NCI-H1092 (cell line): ENCODE results near the gene UAP1L1.
"Not testable (repeated sequence)": the region's sequence is repeated elsewhere in the genome, so short reads cannot be mapped to it uniquely, and the experiment has no call there.

Source experiments
- DNase-seq: peaks from one replicate; lab custom pipeline; 2025; lab: John Stamatoyannopoulos, UW

Gene UAP1L1

DNA sequence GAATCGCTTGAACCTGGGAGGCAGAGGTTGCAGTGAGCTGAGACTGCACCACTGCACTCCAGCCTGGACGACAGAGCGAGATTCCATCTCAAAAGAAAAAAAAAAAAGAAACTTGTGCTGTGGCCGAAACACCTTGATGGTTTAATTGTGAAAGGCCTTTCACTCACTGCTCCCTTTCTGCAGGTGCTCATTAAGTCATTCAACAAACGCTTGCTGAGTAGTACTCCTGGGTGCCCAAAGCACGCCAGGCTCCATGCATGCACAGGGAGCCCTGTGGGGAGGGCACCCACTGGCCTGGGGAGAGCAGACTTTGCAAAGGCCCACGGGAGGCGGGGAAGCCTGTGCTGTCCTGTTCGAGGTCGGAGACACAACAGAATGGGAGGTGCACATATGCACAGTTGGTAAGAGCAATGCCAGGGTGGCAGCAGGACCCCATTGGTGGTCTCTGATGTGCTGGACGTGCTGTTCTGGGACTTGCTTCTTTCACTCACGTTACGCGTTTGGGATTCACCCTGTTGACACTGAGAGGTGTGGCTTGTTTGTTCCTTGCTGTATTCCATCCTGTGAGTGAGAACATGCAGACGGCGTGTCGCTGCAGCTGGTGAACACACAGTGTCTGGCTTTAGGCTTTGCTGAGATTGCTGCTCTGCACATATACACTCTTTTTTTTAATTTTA is 20.4 kb upstream of the UAP1L1 start:
- DNase-seq: peak; percentile 15

DNA sequence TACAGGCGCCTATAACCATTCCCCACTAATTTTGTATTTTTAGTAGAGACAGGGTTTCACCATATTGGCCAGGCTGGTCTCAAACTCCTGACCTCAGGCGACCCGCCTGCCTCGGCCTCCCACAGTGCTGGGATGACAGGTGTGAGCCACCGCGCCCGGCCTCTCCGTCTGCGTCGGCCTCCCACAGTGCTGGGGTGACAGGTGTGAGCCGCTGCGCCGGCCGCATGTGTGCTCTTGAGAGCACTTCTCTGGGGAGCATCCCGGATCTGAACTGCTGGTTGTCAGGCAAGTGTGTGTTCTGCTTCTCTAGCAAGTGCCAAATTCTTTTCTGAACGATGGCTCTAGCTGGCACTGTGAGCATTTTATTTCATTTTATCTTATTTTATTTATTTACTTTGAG is 19.8 kb upstream of the UAP1L1 start:
- peak; percentile 47 for DNase-seq

DNA sequence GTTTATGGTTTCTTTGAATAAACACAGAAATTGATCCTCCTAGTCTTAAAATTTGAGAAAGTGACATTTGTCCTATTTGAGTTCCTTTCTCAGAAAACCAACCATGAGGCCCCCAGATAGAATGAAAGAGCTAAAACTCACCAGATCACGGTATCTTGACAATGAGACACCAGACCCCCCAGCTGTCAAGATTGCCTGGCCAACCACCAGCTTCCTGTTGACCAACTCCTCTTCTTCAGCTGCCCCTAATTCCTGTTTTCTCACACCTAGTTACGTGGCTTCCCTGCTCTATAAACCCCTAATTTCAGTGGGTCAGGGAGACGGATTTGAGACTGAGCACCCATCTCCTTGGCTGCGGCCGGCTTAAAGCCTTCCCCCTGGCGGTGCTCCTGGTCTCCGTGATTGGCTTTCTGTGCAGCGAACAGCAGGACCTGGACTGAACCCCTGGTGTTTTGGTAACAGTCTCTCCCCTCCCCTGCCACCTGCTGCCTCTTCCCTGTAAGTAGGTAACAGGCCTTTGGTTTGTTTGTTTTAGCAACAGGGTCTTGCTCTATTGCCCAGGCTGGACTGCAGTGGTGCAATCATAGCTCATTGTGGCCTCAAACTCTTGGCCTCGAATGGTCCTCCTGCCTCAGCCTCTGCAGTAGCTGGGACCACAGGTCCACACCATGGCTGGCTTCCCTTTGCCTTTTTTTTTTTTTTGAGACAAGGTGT is 18.6 kb upstream of the UAP1L1 start:
- DNase-seq: peak; percentile 44

DNA sequence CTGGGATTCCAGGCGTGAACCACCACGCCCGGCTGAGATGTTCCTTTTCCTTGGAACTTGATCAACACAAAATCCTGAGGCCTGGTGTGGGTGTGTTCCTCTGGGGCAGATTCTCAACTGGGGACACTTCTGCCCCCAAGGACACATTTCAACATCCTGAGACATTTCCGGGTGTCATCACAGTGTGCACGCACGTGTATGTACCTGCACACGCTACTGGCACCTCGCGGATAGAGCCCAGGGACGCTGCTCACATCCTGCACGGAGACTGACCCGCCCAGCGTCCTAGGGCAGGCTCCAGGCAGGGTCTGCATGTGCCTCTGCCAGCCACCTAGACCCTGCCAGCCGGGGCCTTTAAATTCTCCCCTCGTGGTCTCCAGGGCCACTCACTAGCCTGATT is 14.9 kb upstream of the UAP1L1 start:
- DNase-seq: no peak

DNA sequence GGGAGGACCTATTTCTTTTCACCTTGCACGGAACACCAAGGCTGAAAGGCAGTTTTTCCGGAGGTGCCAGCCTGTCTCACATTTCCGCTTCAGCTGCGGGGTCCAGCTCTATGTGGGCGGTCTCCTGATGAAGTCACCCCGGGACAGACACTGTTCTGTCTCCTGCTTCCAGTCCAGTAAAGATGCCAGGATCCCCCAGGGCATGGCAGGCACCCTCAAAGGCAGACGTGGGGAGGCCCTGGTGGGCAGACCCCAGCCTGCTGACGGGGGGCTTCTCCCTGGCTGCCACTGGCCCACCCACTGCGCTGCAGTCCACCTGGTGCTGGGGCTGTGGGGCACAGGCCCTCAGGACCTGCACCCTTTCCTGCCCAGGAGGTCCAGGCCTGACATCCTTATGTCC is 14.5 kb upstream of the UAP1L1 start:
- not testable (repeated sequence) for DNase-seq

DNA sequence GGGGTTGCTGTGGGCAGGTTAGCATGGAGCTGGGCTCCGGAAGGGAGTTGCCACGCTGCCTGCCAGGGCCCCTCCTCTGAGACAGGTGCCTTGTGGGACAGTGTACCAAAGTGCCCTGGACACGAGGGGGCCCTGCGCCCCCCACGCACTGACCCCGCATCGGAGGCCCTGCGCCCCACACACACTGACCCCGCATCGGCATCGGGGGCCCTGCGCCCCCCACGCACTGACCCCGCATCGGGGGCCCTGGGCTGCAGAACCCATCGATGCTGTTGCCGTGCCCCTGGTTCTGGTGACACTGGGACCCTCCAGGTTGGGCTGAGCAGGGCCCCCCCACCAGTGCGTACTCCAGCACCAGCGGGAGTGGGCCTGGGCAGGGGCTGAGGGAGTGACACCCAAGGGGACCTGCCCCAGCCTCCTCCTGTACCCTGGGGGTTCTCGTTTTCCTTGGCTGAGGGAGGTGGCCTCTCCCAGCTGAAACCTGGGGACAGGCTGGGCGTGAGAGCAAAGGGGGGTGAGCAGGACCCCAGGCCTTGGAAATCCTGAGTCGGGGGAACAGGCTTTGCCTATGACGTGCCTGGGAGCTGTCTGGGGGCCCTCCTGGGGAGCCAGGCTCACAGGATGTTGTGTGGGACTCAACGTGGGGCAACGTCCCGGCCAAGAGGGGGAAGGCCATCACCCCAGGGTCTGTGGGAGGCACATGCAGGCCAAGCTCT is 13.8 kb upstream of the UAP1L1 start:
- no peak for DNase-seq

DNA sequence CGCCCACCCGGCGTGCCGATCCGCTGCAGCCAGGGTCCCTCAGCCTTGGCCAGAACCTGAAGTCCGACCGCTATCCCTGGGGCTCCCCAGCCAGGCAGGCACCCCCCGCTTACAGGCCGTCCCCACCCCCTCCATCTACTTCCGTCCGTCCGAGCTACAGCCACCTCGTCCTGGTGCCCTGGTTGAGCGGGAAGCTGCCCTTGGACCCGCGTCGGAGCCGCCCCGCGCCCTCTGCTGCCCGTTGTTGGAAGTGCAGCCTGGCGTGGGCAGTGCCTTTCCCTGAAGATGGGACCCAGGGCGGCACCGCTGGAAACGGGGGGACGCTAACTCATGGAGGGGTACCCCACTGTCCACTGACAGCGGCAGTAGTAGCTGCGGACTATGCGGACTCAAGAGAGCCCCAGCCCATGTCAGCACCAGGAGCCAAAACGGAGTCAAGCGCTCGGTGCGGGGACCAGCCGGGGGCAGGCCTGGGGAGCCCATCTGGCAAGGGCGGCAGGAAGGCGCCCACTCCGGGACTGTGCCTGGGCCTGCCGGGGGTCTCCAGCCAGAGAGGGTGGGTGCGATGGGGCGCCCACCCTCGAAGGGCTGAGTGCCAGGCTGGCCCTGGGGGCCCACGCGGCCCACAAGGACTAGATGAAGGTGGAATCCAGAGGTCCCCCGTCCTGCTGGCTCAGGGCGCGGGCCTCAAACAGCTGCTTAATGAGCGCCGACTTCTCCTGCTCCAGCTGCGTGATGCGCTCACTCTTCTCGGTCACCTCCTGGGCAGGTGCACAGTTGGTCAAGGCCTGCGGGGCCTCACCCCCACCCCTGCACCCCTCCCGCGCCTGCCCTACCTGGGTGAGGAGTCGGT is 13.1 kb upstream of the UAP1L1 start:
- DNase-seq: peak; percentile 10

DNA sequence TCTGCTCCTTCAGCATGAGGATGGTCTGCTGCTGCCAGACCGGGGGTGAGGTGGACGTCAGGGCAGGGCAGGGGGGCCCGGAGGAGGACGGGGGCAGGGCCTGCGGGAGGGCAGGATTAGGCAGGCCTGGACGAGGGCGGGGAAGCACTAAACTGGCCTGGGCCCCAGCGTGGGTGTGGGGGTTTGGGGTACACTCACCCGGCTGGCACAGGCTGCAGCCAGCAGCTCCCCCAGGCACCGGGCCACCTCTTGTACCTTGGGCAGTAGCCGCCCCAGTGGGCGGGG is 12.5 kb upstream of the UAP1L1 start:
- no peak for DNase-seq

DNA sequence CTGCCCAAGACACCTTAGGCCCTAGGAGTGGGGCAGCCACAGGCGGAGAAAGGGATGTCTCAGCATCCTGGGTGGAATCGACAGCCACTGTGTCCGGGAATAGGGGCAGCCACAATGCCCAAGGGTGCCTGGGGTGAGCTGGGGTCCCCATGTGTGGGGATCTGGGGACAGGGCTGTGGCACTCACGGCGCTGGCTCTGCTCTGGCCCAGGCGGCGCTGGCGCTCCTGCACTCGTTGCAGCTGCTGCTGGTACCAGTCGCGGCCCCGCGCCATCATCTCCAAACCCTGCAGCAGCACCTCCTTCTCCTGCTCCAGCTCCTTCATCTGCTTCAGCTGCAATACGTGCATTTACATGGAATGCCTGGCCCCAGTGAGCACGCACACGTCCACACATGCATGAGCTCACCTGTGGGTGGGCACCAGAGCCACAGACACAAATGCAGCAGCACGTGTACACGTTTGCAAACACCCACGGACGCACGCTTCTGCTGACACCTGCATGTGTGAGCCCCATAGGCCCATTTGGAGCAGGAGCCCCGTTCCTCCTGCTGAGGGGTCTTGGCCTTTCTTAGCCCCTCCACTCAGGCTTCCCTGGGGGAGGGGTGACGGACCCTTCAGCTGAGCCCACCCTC is 11.9 kb upstream of the UAP1L1 start:
- no peak for DNase-seq

DNA sequence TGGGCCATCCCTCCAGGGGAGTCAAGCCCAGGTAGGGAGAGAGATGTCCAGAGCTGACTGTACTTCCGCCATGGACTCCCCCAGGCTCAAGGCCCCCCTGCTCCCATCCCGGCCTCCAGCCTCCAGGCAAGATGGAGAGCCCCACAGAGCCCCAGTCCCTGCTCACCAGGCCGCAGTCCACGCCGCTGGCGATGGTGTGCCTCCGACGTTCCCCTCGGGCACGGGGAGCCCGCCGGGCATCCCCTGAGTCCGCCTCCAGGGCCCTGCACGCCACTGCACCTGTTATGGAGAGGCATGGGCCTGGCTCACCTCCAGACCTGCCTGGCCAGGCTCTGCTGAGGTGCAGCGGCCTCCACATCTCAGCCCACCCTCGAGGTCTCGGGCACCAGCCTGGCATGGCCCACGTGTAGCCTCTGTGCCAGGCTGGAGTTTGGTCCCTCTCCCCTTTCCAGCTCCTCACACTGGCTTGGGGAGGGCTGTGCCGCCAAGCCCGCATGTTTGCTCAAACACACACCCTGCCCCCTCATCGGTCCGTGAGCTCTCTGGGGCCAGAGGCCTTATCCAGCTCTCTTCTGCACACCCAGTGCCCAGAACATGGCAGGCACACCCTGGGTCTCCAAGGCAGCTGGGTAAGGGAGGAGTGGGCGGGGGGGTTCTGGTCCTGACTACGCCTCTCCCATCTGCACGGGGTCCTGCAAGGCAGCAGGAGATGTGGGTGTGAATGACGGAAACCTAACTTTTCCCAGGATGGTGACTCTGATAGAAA is 11.0 kb upstream of the UAP1L1 start:
- no peak for DNase-seq

DNA sequence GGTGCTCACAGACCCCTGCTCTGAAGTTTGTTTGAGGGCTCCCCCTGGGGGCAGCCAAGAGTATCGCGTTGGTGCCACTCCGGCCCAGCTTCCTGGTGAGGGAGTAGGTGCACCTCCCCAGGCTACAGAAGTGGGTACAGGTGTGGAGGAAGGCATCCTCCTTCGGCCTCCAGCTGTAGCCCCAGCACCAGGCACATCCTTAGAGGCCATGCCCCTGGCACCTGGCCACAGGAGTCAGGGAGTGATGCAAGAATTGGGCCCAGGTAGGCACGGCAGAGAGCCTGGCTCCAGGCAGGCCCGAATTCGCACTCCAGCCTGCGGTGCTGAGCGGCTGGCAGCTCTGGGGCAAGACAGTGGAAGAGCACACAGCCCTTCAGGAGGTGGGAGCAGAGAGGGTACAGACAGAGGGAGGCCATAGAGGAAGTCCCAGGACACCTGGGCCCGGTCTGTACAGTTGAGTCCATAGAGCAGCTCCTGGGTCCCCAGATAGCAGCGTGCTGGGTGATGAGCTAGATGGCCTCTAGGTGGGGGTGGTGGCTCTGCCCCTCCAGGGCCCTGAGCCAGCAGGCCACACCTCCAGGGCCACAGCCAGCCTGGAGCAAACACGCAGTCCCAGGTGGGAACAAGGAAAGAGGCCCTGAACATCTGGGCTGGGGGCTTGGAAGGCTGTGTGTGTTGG is 9.3 kb upstream of the UAP1L1 start:
- DNase-seq: peak; percentile 76

DNA sequence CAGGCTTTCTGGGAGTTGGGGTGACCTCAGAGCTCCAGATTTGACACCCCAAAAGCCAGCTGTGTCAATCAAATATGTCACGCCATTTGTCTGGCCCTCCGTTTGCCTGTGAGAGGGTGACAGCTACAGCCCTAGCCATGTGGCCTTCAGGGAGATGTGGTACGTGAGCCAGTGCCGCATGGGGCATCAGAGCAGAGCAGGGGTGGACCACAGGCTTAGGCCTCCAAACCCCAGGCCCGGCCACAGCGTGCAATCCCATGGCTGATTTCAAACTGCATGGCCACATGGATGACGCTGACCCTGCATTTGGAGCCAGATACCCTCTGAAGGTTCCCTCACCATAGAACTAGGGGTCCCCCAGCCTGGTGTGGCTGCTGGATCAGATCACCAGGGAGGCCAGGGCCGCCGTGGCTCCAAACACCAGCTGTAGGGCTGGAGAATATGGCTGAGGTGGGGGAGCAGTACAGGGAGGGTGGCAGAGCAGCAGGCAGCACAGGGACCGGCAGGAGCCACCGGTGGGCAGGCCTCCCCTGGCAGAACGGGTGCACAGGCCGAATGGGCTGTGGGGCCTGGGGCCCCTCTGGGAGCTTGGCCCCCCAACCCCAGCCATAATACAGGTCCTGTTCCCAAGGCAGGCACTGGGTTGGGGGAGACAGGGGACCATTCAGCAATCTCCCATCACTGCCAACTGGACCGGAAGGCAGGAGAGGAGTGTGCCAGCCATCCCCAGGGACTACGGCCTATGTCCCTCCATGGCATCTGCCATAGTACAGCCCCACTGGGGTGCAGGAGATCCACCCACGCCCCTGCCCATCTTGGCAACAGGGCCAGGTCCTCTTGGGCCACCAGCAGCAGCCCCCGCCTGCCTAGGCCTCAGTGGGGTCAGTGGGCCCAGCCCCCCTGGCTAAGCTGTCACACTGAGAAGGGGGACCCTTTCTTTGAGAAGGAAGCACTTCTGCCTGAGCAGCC is 8.5 kb upstream of the UAP1L1 start:
- DNase-seq: no peak

DNA sequence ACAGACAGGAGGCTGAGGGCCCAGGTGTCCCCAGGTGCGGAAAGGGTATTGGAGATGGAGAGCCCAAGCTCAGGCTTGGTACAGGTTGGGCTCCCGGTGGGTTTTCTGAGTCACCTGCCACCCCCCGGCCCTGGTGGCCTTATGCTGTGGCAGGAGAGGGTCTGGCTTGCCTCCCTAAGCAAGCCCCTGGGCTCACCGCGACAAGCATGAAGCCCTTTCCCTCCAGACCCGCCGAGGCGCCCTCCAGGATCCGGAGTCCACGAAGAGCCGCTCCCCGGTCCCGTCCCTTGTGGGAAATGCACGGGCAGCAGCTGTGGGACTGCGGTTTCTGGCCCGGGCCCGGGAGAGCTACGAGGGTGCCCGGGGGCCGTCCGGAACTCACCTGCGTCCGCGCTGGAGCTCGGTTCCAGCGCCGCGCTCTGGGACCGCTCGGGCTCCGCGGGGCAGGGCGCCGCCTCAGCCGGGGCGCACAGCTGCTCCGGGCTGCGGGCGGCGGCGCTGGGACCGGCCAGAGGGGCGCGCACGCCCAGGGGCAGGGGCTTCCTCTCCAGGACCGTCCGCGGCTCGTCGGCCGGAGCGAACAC is 7.7 kb upstream of the UAP1L1 start:
- no peak for DNase-seq

DNA sequence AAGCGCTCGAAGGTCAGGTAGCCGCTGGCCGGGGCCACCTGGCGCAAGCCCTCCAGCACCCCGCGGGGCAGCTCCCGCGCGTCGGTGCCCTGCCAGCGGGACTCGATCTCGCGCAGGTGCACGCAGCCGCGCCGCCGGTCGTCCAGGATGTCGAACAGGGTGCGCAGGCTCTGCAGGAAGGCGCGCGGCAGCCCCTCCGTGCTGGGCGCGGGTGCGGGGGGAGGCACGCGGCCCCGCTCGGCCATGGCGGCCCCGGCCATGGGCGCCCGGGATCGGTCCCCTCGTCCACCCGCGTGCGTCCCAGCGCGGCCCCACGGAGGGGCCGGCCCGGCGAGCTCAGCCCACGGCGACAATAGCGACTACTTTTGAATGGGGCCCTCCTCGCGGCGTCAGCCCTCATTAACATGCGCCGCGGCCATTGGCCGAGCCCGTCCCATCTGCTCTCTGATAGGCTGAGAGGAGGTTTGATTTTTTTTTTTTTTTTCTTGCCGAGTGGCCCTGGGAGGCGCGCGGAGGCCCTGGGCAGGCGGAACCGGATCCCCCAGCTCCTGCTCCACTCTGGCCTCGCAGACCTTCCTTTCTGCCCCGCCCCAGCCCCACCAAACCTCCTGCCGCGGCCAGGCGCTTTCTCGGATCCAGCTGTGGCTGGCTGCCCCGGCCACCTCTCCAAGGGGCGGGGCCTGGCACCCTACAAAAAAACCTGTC is 7.0 kb upstream of the UAP1L1 start, which contains the start of gene SAPCD2:
SAPCD2 (minus strand) TSS at position 357 of the 705 bp plus-strand sequence; CDS start at position 260, 97 bp downstream.
- peak; percentile 92 for DNase-seq

DNA sequence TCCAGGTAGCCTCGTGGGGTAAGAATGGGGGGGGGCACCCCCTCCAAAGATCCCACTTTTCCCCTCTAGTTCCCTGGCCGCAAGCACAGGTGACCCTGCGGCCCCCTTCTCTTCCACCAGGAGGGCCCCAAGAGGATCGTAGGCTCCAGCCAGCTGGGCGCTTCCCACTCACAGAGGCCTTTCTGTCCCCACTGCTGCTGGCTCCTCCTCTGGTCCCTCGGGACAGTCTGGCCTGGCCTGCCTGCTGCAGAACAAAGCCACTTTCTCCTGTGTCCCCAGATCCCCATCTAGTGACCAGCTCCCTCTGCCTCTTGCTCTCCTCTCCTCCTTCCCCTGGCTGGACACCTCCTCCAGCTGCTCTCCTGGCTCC is 6.4 kb upstream of the UAP1L1 start:
- peak; percentile 43 for DNase-seq

DNA sequence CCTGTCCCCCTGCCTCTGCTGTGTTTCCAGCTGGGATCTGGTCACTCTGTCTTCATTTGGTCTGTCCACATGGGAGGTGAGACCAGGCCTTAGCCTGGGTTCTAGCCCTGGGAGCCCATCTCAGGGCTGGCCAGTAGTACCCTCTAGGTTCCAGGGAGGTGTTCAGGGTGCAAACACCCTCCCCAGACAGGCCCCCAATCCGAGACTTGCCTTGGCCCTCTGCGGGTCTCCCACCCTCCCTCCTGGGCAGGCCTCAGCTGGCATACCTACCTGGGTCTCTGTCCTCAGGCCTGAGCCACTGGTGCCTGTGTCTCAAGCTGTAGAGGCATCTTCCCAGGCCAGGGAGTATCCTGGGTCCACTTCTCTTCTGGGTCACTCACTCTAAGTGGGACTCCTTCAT is 6.0 kb upstream of the UAP1L1 start:
- no peak for DNase-seq

DNA sequence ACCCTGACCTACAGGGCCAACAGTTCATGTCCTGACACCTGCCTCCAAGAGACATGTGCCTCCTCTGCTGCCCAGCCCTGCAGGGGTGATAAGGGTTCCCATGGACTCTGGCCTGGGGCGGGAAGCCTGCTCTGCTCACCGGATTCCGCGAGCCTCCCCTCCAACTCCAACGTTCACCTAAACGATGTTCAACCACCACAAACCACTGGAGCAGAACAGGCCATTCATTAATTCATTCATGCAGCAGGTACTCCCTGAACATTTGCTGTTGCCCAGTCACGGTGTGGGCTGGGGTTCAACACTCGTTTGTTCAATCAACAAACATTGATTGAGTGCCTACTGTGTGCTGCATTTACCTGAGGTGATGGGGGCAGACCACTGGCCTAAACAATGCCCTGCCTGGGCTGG is 3.3 kb upstream of the UAP1L1 start:
- no peak for DNase-seq

DNA sequence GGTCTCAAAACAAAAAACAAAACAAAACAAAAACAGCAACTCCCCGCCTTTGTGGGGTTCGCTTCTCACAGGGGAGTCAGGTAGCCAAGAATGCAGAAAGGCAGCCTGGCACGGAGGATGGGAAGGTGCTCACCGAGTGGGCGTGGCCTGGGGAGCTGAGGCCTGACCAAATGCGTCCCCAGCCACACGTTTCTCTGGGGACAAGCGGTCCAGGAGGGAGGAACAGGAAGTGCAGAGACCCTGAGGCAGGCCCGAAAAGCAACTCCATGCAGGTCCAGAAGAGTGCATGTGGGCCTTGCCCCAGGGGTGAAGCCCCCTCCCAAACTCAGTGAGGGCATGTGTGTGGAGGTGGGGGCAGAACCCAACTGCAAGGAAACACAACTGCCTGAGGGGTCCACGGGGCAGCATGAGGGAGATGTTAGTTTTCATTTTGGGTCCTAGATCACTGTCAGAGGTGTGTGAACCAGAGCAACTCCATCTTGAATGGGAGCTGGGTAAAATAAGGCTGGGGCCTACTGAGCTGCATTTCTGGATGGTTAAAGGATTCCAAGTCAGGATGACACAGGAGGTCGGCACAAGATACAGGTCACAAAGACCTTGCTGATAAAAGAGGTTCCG is 2.6 kb upstream of the UAP1L1 start:
- no peak for DNase-seq
